ENCODE data around the gene MICAL2.

- no peak for TF ChIP-seq CTCF (IDR thresholded peaks at IDR 0.05)
- no peak for TF ChIP-seq ZFX (IDR thresholded peaks at IDR 0.05; ENCODE audit: borderline replicate concordance)
Observed at GRCh38 chr11:12221051-12221535, 110.7 kb downstream of the MICAL2 start.

Data from 22Rv1 (cell line).